HG03097 (cell line): ENCODE results near the gene SEC24B.

Source experiments
- ATAC-seq: cut with Tn5 transposase; IDR thresholded peaks from one replicate; pipeline ENCODE4 v1.9.1; 2021; ENCODE audit not compliant: unreplicated experiment, low FRiP score

SEC24B gene

DNA sequence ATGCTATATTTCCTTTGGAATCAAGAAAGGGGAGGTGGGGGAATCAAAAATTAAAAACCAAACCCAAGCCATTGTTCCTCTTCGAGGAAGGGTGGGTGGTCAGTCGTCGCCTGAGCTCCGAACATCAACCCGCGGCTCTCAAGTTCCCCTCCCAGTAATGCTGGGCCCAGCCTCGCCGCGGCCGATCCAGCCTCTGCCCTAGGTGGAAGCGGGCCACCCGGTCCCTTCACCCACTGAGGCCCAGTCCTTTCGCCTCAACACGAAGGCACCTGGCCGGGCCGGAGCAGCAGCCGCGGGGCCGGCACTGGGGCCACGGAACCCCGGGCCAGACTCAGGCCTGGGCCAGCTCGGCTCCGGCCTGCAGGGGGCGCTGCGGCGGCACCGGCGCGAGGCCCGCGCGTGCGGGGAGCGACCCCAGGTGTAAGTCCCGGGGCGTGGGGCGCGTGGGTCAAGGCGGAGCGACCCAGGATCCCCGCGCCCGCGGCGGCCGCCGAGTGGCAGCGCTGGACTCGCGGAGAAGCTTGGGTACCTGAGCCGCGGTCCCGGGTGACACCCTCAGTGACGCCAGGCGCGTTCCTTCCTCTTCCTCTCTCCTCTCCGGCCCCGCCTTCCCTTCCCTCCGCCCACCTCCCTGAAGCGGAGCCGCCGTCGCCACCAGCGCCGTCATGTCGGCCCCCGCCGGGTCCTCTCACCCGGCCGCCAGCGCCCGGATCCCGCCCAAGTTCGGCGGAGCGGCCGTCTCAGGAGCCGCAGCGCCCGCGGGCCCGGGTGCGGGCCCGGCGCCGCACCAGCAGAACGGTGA, at the start of gene SEC24B:
TSS of gene SEC24B (plus strand) at position 611 of the 802 bp plus-strand sequence. CDS start at position 666, 55 bp downstream.
- peak; percentile 92 for ATAC-seq

DNA sequence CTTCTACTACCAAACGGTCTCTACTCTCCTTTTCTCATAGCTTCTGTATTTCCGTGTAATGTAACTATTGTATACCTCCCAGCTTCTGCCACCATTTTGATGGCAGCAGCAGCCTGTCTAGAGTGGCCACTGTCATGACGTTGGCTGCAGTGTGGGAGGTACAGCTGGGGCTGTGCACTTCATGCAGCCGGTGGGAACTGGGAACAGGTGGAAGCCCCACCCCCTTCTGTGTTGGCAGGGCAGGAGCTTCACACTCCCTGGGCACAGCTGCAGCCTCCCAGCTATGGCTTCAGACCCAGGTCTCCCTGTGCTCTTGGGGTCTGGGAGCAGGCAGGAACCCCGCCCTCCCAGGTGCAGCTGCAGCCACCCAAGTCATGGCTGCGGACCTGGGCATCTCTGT, 49.8 kb upstream of the SEC24B start:
- ATAC-seq, result no peak

DNA sequence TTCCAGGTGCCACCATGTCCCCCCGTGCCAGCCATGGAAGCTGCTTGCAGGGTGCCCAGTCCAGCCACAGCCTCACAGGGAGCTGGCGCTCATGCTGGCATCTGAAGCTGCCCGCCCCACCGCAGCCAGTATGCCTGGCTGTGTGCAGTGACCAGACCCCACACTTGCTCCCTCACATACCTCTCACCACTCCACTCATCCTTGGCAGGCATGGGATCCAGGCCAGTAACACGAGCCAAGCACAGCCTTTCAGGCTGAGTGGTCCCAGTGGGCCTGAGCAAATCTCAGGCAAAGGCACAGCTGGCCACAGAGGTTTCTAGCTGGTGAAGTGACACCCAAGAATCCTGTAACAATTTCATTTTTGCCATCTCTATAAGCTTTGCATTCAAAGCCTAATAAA, 48.4 kb upstream of the SEC24B start:
- no peak for ATAC-seq

DNA sequence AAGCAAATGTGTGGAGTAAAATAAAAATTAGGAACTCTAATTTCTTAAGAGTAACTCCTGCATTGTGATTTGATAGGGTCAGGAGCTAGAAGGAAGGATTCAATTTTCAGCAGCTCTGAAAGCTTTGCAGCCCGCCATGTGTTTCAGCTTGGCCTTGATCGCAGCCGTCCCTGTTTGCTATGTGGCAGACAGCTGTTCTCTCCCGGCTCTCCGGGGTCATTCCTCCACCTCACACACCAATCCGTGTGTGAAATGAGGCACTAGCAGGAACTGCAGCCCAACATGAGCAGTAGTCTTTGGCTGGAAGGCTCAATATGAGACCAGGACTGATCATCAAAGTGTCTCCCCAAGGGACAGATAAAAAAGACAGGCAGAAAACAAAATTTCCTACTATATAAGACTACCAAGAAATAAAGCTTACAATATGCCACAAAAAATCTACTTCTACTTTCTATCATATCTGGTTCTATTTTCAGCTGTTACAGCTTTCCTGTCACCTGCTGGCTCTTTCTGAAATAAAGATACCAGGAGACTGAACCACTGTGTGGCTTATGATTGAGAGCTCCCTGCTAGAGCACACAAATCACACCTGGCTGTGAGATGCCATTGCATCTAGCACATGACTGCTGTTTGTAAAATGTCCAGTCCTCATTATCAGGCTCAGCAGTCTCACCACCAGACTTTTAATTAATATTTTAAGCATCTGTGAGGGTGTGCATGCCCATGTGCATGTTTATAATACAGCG, 44.1 kb upstream of the SEC24B start:
- ATAC-seq, result no peak

DNA sequence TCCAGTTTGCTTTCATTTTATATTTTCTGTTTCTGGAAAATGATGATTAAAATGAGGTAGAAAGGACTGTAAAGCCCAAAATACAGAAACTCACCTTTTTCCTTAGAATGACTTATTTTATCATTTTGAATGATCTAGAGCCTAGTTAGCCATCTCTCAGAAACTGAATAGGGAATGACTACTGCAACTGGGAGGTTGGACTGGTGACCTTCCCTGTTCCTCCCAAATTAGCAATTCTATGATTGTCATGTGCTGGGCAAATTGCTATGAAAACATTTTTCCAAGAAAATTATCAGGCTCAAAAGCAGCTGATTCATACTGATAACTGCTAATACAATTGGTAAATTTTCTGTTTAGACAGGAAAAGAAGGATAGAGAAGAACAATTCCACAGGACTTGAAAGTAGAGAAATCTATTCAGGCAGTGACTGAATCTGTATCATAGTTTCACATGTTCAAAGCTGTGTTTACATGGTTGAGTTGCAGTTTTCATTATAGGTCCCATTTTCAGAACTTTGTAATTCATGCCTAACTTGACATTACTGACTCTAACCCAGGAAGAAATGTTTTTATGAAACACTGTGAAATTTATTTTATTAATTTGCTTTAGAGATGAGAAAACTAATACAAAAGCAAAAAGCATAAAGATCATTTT, 43.4 kb upstream of the SEC24B start:
- no peak for ATAC-seq

DNA sequence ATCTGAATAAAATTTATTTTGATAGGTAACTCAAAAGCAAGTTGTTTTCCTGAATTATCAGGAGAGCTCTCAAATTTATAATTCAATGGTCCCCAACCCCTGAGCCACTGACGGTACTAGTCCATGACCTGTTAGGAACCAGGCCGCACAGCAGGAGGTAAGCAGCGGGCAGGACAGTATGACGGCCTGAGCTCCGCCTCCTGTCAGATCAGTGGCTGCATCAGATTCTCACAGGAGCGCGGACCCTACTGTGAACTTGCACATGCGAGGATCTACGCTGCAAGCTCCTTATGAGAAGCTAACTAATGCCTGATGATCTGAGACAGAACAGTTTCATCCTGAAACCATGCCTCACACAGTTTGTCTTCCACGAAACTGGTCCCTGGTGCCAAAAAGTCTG, 37.9 kb upstream of the SEC24B start:
- ATAC-seq, result no peak

DNA sequence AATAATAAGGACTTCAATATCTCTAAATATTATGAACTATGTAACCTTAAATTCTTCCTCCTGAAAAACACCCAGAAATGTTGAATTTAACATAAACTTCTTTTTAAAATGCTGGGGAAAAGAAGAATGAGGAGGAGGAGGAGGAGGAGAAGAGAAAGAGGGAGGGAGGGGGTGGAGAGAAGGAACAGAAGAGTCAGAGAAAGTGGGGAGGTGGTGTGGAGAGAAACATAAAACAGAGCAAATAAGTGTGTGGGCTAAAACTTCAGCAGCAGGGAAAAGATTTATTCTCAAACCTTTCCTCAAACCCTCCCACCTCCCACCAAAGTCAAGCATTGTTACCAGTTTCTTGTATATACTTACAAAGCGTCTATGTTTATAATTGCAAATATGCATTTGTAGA, 34.7 kb upstream of the SEC24B start:
- no peak for ATAC-seq

DNA sequence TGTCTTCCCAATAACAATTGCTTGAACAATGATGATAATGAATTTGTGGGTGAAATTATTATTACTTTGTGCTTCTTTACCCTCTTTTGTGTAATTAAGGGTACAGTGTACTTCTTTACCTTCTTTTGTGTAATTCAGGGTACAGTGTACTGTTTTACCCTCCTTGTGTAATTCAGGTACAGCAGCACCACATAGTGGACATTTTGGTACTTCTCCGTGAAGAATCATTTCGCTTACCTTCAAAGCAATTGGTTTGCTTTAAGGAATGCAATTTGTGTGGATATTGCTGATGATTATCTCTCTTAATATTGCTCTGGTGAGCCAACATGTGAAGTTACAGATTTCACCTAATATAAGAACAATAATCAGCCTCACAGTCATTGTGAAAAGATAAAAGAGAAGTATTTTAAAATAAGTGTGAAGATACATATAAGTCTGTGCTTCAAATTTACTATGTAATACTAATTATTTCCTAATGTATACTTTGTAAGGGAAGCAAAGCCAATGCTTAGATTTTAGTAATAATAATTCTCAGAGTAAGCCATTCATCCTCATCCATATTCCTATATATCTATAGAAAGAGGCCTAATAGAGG, 27.2 kb upstream of the SEC24B start:
- ATAC-seq, result peak; percentile 63

DNA sequence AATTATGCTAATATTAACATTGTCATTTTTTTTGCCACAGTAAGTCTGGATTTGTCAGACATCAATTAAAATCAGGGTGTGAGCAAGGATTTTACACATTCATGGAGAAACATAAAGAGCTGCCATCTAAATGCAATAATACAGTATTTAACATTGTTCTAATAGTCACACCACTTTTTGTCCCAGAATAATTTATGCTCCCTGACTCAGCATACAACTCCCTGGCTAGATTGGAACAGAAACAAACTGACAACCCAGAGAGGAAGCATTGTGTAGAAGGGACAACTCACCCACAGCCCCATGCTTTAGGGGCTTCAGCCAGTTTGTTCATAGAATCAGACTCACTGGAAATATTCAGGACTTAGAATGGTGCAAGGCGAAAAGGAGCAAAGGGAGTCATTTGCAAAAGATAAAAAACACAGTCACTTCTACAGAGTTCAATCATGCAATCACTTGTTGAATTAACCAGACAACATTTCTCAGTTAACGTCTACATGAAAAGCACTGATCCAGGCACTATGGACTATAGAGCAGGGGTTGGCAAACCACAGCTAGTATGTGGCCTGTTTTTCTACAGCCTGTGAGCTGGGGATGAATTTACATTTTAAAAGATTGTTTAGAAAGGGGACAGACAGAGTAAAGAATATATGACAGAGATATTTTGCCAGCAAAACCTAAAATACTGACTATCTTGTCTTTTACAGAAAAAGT, 26.4 kb upstream of the SEC24B start:
- ATAC-seq, result no peak

DNA sequence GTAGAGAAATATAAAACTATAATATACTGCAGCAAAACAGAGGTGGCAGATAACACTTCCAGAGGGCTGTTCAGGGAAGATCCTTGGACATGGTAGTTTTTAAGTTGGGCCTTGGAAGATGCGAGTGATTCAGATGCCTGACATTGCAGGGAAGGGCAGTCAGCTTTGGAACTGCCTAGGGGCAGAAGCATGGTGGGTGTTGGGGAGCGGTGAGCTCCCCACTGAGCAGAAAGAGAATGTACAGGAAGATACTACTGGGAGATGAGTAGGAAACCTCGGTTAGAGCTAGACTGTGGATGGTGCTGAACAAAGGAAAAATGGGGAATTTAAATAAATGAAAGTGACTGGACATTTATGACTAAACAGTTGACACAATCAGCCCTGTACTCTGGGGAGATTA, 24.9 kb upstream of the SEC24B start:
- ATAC-seq, result no peak

DNA sequence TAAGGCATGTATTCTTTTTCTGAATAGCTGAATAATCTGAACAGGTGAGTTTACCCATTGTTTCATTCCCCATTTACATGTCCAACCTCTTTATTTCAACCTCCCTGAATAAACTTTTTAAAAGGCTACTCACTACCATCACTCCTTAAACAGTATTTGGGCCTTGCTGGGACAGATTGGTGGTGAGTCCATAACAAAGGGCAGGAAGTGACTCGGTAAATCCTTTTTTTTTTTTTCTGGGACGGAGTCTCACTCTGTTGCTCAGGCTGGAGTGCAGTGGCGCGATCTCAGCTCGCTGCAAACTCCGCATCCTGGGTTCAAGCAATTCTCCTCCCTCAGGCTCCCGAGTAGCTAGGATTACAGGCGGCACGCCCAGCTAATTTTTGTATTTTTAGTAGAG, 23.4 kb upstream of the SEC24B start:
- ATAC-seq, result no peak

DNA sequence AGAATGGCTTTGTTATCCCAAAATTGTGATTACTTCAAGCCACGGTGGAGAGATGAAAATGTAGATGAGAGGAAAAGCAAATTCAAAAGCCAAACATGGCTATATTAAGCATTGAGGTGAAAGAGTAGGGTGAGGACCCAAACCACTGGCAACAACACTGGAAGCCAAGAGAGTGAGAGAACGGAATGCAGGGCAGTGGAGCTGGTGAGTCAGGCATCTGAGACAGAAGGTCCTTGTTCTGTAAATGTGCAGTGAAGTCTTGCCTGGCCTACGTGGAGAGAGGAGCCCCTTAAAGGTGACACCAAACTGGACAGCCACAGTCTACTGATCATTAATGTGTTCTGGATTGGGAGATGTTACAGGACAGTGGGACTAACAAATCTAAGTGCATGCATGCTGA, 22.8 kb upstream of the SEC24B start:
- no peak for ATAC-seq

DNA sequence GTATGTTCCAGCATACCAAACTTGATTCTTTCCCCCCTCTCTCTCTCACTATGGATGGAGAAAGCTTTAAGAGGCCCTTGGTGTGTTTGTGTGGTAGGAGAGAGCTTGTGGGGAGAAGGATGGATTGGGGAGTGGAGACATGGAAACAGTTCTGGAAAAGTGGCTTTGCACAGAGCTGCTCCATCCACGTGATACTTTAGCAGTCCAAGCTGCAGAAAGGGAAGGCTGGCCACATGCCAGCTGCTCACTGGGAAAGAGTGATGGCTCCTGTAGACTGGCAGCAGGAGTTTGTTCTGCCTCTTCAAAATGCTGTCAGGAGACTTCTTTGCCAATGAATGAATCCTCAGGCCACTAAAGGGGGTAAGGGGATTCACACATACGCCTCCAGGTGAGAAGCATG, 21.7 kb upstream of the SEC24B start:
- ATAC-seq, result no peak

DNA sequence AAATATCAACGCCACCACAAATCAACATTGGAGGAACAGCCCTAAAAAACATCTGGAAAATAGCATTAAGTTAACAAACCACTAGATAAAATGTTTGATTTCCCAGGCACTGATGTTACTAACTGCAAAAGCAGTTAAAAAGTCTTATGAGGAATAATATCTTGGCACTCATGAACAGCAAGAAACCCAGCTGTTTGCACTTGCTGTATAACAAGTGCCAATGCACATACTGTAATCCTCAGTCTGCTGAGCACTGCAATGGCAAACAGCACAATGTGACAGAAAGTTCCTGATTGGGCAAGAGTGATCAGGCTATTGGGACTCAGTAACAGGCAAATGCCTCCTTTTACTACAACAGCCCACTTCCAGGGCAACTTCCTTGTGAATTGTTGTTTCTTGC, 20.8 kb upstream of the SEC24B start:
- no peak for ATAC-seq

DNA sequence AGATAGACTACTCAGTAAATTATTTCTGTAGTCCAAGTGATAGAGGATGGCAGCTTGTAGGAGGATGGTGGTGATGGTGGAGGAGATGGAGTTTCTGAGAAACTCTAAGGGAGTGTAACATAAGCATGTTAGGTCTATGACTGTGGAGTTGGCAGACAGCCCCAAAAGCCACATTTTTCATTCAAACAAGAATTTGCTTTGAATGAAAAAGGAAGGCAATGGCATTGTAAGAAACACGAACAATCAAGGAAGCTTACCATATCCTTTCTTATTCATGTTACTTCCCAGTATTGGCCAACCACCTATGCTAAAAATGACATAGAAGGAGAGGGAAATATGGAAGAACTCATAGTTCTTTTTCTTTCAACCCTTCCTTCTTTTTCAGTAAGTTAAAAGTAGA, 18.7 kb upstream of the SEC24B start:
- ATAC-seq, result no peak

DNA sequence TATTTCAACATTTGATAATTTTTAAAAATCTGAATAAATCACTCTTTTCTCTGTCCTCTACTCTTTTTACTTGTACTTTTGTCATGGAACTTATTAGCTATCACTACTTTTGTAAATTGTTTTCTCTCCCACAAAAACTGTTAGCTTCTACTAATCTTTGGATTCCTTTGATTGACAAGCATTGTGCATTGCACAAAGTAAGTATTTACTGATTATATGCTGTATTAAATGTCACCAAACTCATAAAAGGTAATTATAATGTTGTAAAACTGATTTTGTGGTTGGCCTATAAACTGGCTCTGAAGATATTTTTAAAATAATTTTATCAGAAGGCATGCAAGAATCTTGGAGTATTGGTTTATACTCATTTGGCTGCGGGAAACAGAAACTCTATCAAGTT, 15.0 kb upstream of the SEC24B start:
- ATAC-seq, result no peak

DNA sequence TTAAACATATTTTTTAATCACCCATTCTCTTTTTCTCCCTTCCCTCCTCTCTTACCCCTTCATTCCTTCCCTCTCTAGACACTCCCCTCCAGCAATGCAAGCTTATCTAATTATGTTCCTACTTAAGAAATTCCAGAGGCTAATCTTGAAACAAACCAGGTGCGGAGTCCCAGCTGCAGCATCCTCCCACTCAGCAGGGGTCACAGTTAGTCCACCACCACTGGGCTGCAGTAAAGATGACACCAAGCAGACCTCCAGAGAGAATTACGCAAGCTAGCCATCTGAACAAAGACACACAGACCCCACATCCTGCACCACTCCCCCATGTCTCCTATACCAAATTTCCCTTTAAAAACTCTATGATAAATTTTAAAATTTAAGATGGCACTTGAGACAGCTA, 13.9 kb upstream of the SEC24B start:
- no peak for ATAC-seq

DNA sequence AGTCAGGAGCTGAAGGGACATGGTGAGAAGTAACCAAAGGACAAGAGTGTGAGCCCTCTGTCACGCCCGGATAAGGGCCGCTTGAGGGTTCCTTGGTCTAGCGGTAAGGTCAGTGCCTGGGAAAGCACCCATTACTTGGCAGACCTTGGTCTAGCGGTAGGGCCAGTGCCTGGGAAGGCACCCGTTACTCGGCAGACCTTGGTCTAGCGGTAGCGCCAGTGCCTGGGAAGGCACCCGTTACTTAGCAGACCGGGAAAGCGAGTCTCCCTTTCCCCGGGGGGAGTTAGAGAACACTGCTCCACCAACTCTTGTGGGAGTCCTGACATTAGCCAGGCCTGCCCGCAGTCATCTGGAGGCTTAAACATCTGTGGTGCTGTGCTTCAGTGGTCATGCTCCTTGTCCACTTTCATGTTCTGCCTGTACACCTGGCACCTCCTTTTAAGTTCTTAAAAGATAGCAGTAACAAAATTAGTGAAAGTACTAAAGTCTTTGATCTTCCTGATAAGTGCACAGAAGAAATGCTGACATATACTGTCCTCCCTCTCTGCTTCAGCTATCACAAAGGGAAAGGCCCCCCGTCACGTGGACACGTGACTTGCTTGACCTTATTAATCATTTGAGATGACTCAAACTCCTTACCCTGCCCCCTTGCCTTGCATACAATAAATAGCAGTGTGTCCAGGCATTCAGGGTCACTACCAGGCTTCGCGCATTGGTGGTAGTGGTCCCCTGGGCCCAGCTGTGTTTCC, 9.3 kb upstream of the SEC24B start:
- ATAC-seq, result no peak

DNA sequence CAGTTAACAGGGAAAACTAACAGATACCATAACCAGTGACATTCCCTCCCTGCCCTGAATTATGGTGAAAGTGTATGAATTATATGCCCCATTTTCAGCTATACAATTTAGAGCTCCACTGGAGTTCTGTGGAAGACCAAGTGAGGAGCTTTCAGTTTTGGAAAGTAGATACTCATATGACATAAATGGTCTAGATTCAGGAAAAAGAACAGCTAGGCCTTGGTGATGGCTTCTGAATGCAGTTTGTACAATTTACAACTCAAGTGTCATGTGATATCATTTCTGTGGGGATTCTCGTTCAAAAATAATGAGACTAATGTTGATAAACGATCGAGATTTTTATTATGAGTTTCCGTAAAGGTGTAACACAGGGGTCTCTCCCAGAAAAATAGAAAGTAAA, 8.2 kb upstream of the SEC24B start:
- ATAC-seq, result no peak

DNA sequence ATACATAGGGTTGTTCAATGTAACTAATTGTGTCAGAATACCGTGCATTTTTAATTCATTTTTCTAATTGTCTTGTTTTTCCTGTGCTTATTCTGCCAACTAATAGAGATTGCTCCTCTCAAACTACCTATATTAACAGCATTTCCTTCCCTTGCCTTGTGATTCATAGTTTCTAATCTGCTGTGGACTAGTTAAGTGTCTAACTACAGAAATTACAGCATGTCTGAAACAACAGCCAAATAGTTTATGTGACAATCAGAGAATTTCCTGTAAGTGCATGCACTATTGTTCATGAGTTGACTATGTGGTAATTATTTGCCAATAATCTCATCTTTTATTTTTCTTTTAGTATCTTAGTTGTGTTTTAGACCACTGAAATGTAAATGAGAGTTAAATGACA, 4.1 kb upstream of the SEC24B start:
- ATAC-seq, result no peak
